Inflammatory macrophage treated with lipopolysaccharide for 4 hours (primary cell): ENCODE measurements around the gene PADI2.
"Not testable (repeated sequence)": the region's sequence is repeated elsewhere in the genome, so short reads cannot be mapped to it uniquely, and the experiment has no call there.

ENCODE experiments used
- DNase-seq: peaks from one replicate; pipeline ENCODE4 v3.0.0-alpha.2; 2020

The PADI2 gene

DNA sequence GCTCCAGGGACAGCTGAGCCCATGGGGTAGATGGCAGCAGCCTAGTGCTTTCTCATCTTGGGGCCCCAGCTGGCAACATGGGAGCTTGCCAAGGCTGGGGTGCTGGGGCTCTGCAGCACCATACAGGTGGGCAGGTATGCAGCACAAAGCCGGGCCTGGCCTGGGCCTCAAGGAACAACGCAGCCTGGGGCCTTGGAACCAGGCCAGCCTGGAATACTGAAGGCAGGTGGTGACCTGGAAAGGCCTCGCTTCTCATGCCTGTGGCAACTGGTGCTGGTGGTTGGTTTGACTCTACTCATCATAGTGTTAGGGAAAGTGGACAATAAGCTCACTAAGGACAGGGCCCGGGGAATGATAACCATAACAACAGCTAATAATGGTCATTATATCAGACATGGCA is 38.4 kb downstream of the PADI2 start:
- no peak for DNase-seq

DNA sequence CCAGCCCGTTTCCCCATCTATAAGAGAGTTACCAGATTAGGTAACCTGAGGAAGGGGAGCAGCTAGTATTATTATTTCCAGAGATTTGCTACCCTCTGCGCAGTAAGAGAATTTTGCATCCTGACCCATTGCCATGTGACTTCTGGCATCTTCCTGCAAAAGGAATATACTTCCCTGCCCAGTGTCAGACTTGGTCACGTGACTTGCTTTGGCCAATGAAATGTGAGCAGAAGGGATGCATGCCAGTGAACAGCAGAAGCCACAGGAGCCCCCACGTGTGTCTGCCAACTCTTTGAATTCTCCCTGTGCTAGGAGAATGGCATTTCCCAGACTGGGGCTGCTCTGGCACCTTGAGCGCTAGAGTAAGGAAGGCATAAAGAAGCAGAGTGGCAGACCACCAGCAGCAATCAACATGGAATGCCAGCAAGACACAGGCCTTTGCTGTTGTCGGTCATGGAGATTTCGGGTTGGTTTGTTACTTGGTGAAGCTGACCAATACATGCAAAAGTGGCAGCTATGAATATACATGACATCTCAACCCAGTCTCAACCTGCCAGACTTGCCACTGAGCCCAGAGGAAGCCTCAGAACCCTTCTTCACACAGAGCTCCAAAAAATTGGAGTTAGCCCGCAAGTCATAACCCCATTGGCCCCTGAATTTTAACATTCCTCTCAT is 39.0 kb downstream of the PADI2 start:
- no peak for DNase-seq

DNA sequence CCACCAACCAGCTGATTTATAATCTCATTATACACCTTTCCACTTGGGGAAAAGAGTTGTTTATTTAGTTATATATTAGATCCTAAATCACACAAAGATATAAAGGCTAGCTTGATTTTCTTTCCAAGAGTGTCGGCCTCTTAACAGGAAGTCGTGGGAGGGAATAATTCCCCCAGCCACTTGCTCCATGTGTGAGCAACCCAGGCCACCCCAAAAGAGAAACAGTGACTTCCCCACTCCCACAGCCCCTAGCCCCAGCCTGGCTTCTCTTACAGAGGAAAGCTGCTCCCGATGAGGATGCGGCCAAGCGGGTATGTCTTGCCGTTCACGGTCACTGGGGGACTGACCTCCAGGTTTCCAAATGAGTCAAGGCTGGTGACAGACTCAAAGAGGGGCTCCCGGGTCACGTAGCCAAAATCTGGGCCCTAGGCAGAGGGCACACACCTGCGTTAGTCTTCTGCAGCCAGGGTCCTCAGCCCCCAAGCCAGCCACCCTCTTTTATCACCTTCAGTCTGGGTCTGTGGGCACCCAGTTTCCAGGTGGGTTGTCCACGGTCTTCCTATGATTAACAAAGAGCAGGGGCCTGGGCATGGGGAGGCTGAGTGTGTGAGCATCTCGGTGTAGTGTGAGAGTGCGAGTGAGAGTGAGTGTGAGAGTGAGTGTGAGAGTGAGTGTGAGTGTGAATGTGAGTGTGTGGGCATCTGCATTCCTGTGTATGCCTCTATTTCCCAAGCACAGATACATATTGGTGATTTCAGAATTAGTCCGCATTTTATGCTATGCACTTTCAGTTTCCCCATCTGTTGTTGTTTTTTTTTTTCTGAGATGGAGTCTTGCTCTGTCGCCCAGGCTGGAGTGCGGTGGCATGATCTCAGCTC is 40.0 kb downstream of the PADI2 start:
- peak; percentile 63 for DNase-seq

DNA sequence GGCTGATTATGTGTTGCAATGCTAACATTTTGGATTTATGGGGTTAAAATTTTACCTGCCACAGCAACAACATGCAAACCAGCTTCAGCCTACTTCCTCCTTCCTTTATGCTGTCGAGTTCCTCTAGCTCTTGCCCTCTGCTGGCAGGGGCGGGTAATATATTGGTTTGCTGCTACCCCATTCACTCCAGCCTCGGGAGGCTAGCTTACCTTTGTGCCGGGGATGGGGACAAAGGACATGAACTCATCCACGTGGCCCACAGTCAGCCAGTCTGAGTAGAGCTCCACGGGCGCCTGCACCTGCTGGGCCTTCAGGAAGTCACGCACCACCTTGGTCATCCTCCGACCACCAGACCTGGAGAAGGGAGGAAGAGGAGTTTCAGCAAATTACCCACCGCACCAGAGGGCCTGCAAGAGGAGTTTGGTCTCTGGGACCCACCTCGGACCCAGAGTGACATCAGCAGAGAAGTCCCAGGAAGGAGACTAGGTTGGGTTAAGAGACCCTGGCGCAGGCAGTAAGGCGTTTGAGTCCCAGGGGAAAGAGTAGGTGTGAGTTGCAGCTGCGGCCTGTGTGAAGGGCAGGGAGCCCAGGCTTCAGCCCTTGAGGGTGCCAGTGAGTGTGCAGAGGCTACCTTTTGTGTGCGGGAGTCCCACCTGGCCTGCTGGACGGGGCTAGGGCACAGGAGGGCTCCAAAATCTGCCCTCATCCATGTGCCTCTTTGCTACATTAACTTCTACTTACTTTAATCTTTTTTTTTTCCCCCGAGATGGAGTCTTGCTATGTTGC is 43.6 kb downstream of the PADI2 start:
- DNase-seq, result peak; percentile 68

DNA sequence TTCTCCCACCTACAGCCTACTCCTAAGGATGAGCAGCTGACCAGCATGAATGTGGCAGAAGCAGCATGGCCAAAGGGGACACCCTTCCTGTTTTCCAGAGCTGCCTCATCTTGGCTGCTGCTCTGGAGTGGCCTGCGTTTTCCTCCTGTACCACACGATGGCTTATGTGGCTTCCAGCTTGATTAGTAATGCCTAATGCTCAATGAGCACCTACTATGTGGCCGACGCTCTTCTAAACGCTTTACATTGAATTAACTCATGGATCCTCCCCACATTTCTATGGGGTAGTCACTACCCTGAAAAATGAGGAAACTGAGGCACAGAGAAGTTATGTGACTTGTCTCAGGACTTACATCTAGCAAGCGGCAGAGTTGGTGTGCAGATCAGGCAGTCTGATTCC is 47.5 kb downstream of the PADI2 start:
- DNase-seq, result no peak

DNA sequence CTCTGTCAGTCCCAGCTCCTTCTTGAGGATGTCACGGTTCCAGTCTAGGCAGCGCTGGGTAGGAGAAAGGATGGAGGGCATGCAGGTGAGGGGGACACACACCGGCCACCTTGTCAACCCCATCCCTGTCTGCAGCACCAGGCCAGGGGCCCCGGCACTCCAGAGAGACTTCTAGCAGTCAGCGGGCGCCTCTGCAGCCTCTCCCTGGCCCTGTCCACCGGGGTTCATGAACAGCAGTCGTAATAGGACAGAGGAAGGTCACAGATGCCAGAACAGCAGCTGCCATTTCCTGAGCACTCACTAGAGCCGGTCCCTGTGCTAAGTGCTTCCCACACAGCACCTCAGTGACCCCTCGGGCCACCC is 49.1 kb downstream of the PADI2 start:
- no peak for DNase-seq

DNA sequence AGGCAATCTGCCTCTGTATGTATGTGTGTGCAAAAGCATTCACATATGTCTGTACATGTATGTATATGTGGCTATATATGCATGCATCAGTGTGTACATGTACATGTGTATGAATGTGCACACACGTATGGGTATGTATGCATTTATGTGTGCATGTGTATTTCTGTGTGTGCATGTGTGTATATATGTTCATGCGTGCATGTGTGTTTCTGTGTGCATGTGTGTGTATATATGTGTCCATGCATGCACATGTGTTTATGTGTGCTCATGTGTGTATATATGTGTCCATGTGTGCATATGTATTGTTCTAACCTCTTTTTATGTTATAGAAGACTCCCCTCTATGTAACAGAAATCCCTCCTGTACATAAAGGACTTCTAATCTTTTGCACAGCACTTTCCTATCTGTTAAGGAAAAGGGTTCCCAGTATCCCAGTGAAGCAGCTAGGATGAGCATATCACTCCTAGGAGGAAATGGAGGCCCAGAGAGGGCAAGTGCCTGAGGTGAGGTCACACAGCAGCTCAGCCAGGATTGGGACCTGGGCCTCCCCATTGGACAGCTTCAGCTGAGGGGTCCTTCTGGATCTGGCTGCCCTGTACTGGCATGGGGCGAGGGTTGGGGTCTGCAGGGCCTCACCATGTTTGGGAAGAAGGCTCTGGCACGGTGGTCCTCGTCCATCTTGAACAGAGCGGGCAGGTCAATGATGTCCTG is 49.6 kb downstream of the PADI2 start:
- DNase-seq, result no peak

DNA sequence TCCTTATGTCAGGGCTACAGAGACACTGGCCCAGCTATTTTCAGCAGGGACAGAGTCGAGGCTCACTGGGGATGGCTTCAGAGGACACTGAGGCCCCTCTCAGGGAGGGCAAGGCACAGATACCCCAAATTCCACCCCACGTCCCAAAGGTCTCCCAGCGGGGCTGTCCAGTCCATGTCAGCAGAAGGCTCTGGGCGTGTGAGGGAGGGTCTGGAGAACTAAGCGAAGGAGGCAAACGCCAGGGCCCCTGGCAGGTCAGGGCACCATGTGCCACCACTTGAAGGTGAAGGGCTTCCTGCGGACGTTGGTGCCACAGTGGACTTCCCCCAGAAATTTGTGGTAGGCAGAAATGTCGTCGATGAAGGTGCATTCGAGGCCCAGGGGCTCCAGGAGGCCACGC is 50.5 kb downstream of the PADI2 start:
- DNase-seq, result no peak

DNA sequence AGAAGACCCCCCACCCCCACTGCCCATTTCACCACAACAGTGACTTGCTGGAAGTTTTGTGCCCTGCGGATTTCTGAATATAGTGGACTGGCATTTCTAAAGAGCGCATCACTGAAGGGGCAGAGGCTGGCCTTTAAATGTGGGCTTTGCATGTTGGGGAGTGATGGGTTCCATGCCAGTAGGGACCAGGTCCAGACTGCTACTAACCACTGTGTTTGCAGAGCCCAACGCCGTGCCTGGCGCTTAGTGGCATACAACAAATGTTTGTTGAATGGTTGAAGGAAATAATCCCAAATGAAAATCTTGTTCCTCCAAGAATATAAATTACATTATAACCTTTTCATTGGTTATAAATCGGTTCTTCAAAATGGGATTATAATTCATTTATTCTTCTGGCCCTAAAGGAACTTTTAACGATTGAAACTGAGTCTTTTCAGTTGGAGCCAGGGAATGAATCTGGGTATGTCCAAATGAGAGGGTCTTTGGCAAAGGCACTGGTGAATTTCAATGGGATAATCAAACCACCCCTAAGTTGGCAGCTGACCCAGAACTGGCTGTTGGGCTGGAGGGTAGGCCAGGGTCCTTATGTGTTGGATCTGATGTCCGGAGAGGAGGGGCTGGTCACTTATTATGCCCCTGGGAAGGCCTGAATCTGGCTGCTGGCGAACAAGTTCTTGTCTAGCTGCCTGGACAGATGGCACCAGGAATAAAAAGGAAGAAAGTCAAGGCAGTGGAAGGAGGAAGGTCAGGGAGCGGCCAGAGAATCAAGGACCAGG is 51.6 kb downstream of the PADI2 start:
- no peak for DNase-seq

DNA sequence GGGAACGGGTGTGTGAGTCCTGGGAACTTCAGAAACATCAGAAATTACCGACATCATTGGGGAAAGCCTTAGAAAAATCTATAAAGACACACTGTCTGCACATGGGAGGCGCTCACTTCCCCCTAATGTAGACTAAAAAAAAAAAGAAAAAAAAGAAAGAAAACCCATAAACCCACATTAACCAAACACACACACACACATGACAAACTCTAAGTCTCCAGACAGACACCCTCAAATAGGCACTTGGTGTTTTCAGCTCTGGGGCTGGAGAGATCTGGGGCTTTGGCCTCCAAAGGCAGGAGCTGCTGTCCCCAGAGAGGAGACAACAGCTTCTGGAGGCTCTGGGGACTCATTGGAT is 52.2 kb downstream of the PADI2 start:
- DNase-seq, result peak; percentile 34

DNA sequence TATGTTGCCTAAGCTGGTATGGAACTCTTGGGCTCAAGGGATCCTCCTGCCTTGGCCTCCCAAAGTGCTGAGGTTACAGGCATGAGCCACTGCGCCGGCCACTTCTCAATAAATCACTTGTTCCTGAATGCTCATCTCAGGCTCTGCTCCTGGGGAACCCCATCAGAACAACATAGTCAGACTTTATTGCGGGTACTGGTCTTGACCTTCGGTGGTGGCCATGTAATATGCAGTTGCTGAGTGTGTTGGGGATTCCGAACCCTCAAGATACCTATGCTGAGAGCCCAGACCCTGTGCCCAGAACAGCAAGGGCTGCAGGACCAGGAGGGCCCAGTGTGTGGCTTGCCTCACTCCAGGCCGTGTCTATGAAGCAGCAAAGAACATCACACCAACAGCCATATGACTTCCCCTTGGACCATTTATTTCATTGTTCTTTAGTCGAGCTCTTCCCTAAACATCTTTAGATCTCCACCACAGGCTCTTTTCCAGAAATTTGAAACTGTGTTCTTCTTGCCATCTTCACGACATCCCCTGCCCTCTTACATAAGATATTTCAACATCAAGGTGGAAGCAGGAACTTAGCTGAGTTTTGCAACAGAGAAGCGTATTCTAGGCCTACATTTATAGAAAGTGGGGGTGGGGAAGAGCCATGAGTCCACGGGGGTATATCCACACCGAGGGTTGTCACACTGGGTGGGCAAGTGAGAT is 52.7 kb downstream of the PADI2 start:
- DNase-seq, result peak; percentile 69

DNA sequence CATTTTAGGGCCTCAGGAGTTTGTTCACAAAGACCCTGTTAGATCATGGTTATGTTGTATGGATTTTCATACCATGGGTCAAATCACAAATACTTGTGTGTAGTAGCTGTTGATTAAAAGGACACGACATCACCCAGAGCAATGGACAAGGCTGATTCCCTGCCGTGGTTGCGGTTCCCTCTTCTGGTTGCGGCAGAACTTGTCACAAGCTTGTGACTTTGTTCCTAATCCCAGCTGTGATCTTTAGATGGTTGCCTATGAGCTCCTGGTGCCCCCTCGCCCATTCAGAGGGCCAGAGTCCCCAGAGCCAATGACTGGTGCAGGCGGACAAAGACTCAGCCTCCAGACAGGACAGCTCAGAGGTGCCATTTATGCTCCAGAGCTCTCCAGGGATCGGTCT is 53.6 kb downstream of the PADI2 start:
- peak; percentile 80 for DNase-seq

DNA sequence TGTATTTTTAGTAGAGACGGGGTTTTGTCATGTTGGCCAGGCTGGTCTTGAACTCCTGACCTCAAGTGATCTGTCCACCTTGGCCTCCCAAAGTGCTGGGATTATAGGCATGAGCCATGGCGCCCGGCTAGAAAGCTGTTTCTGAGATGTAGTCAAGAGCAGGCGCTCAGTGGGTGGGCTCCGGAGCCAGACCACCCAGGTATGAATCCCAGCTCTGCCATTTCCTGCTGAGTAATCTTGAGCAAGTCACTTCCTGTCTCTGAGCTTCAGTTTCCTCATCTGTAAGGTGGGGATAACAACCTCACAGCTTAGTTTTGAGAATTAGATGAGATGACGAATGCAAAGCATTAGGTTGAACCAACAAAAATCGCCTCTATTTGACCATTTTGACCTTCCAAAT is 56.5 kb downstream of the PADI2 start:
- not testable (repeated sequence) for DNase-seq

DNA sequence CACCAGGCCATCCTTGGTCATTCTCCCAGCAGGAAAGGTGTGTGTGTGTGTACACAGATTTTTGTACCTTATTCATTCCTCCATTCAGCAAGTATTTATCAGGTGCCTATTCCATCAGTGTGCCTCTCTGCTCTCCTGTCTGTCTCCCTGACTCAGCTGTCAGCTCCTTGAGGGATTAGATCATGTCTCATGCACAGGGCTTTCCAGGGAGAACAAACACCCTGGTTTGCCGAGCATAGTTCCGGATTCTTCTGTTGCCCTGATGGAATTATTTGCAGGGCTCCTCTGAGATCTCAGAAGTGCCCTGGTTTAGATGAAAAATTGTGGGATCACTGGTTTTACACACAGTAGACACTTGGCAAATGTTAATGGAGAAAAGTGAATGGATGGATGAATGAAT is 57.4 kb downstream of the PADI2 start:
- DNase-seq, result no peak

DNA sequence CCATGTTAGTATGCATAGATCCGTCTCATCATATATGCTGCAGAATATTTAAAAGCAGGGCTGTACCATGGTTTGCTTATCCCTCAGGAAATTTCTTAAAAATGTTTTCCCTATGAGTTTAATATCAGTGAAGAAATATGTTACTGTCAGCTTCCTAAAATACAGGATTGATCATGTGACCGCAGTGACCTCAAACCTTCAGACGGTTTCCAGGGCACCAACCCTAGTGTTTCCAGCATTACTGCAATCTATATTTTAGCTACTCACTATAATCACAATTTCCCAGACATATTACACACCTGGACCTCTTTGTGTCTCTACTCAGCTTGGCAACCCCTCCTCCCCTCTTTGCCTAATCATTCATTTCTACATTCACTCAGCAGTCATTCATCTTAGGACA is 57.8 kb downstream of the PADI2 start:
- DNase-seq, result peak; percentile 74

DNA sequence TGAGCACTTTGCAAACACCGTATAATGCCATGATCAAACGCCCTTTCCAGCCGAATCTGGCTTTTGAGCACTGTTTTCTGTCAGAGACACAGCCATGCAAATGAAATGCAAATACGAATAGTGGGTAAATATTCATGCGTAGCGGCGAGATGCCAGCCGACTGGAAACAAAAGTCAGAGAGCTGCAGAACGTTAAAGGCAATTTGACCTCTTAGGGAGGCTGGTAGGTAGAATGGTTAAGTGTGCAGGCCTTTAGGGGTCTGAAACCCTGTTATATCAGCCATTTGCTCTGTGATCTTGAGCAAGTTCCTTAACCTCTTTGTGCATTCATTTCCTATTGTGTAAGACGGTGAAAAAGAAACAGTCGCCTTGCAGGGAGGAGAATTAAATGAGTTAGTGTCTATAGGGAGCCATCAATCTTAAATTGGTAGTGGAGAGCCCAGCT is 58.9 kb downstream of the PADI2 start:
- DNase-seq, result peak; percentile 82

DNA sequence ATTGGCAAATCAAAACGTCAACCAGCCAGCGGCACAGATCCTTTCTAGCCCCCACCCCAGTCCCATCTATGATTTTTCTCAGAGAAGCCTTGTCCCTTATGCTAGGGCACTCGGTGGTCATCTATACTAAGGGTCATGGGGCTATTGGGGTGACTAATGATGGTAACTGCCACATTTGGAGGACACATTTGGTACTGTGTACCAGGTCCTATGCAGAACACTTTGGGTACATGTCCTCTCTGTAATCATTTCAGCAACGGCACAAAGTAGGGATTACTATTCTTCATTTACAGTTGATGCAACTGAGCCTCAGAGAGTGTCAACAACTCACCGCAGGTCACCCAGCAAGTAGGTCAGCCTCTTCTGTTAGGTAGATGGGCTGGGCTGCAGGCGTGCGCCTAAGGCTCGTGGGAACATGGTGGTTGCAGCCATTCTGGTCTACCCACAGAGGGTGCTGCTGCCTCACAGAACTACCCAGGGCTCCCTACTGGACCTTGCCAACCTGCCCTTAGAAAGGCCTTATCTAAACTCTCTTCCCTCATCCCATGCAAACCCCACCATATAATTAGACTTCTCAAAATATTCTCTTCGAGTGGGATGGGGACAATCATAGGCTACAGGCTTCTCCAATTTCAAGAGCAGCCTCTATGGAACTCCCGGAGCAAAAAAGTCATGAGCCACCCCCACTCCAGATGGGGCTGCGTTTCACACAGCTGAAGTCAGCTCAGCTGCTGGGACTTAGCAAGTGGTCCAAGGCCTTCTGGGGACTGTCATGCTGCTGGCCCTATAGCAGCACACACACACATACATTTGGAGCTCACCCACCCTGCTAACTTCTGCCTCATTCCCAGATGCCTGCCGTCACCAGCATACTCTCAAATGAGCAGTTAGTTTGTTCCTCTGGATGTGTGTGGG is 59.6 kb downstream of the PADI2 start:
- DNase-seq, result peak; percentile 74

DNA sequence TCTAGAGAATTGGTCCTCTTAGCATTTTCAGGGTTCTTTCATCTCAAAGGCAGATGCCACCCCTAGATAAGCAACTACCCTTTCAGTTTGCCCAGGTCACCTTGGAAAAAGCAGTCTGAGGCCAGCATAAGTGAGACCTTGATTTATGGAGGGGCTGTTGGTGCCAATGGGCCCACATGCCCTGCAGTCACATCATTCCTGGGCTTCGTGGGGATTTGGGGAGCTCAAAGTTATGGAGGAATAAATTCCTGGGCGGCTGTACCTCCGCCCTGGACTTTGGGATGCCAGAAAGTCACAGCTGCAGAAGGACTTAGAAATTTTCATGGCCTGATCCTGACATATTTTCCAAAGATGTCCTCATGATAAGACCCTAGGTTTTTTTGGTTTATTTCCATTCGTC is 62.7 kb downstream of the PADI2 start:
- no peak for DNase-seq

DNA sequence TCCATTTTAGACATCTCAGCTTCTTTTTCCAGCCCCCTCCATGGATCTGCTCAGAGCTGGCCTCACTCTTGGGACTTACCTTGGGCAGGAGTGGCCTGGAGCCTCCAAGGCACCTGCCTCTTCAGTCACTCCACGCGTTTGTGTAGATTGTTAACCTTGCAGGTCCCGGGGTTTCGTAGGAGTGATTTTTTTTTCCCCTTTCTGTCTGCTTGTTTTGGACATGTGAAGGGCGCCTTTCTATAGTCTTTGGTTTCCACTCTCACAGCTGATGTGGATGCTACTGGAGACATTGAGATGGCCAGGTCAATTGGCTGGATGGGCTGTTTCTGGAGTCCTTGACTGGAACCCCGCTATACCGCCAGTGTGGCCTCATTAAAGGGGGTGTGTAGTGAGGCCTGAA is 63.5 kb downstream of the PADI2 start:
- no peak for DNase-seq

DNA sequence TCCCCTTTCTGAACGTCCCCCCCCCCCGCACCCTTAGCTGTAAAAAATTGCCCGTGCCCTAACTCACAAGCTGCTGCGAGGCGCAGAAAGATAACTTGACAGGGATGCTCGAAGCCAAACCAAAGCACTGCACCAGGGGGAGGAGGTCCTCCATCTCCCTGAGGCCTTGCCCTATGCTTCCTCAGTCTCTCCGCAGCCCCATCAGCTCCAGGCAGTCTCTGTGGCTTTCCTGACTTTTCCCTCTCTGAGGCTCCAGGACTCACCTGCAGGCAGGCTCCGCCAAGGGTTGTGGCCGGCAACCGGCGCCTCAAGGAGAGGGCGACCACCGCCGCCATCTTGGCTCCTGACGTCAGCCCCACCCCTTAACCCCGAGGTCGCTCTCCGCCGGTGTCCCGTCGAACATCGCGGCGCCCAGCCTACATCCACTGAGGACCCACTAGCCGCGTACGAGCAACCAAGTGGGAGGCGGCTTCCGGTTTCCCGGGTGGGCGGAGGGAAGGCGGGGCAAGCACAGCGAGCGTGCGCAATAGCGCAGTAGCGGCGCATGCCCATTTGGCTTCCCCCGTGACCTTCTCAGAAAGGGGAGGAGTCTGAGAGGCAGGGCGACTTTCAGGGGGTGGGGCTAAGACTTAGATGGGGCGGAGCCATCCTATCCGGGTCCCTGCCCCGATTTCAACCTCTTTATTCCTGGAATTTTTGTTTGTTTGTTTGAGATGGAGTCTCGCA is 65.4 kb downstream of the PADI2 start, which contains the start of gene SDHB:
Gene SDHB (minus strand): TSS at position 348 of the 726 bp plus-strand sequence. CDS start 13 bp downstream, at position 335.
- peak; percentile 99 for DNase-seq
